Panc1 (cell line): Measurements from ENCODE around the gene CRIP2. TPM values are rescaled to one million over a fixed set of nuclear protein-coding genes. Genes with fewer than 3 reads are reported as not detected.

Experiments
- ATAC-seq: fragments of 200-7000 bp; cut with Tn5 transposase; 2 replicates; pipeline ENCODE4 v1.9.1; 2020; ENCODE audit warnings: mild to moderate bottlenecking, moderate library complexity
- BruUV-seq: library from RNA; stranded (reverse); fragments of 400-500 nt; replicated peaks from 2 replicates; lab custom pipeline; 2021; lab: Mats Ljungman, UMichigan
- CTCF ChIA-PET: fragments of 300-600 bp; sonication (Branson Sonifier 250); formaldehyde crosslinking; loops from one replicate; lab custom pipeline; 2022; ENCODE audit warnings: antibody characterized with exemption; lab: Charles Lee
- POLR2A ChIA-PET: fragments of 300-600 bp; sonication (Branson Sonifier 250); formaldehyde crosslinking; loops from one replicate; lab custom pipeline; 2022; ENCODE audit warnings: antibody characterized with exemption; lab: Charles Lee
- DNase-seq: peaks from one replicate; pipeline ENCODE4 v3.0.0-alpha.2; 2010; ENCODE audit warnings: low read depth, low spot score
- H3K27ac ChIP-seq: 2 replicates; pipeline ENCODE4 v1.5.1; 2011; ENCODE audit warnings: mild to moderate bottlenecking, low read length, inconsistent platforms
- H3K27me3 ChIP-seq: fragments of 200-500 bp; sonication (Bioruptor generic); 2 replicates; pipeline ENCODE4 v1.6.0; 2014; ENCODE audit warnings: low read length, inconsistent platforms; ENCODE audit not compliant: control insufficient read depth, insufficient read depth
- H3K36me3 ChIP-seq: fragments of 200-500 bp; sonication (Bioruptor generic); 2 replicates; pipeline ENCODE4 v1.5.1; 2014; ENCODE audit warnings: inconsistent platforms, mild to moderate bottlenecking, low read length, moderate library complexity; ENCODE audit not compliant: control insufficient read depth, insufficient read depth
- H3K4me1 ChIP-seq: 2 replicates; pipeline ENCODE4 v1.5.1; 2011; ENCODE audit warnings: inconsistent platforms, mild to moderate bottlenecking, low read length, moderate library complexity; ENCODE audit not compliant: control insufficient read depth, insufficient read depth
- H3K4me3 ChIP-seq, 2 experiments: 2 replicates each; pipeline ENCODE4 v1.5.1; 2011 to 2012; ENCODE audit warnings: low read depth in 2 of 2, low read length in 2 of 2, mild to moderate bottlenecking in 2 of 2, inconsistent platforms in 1 of 2, moderate library complexity in 1 of 2
- H3K9me3 ChIP-seq: fragments of 200-500 bp; sonication (Bioruptor generic); 2 replicates; pipeline ENCODE4 v1.5.1; 2014; ENCODE audit warnings: low read depth, mild to moderate bottlenecking, inconsistent platforms, low read length, moderate library complexity; ENCODE audit not compliant: control insufficient read depth, insufficient read depth
- CTCF ChIP-seq: fragments of 450-650 bp; IDR thresholded peaks from 2 replicates; pipeline ENCODE4 v1.5.1; 2017; ENCODE audit warnings: mild to moderate bottlenecking
- POLR2AphosphoS5 ChIP-seq: IDR thresholded peaks from 2 replicates; pipeline ENCODE4 v1.6.1; 2012; ENCODE audit warnings: mild to moderate bottlenecking, low read depth, low read length, moderate library complexity
- REST ChIP-seq, 2 experiments: IDR thresholded peaks; 2 replicates each; pipeline ENCODE4 v1.6.1; 2011 to 2012; ENCODE audit warnings: low read depth in 2 of 2, control low read depth in 1 of 2, low read length in 1 of 2, mild to moderate bottlenecking in 1 of 2, moderate library complexity in 1 of 2; ENCODE audit not compliant: insufficient read depth in 1 of 2
- SIN3A ChIP-seq: IDR thresholded peaks from 2 replicates; pipeline ENCODE4 v1.6.1; 2012; ENCODE audit warnings: low read depth, mild to moderate bottlenecking, low read length, moderate library complexity, borderline replicate concordance; ENCODE audit not compliant: insufficient read depth
- TCF7L2 ChIP-seq: IDR thresholded peaks from 2 replicates; pipeline ENCODE4 v1.6.1; 2011; ENCODE audit warnings: mild to moderate bottlenecking, low read depth, low read length, inconsistent platforms
- in situ Hi-C: cut with HindIII; loops from 2 replicates; pipeline ENCODE4 v1.10.0; 2016; ENCODE audit warnings: low sequenced_read_pairs, low pct_unique_long_range_greater_than_20kb
- intact Hi-C: fragments of 100-400 bp; cut with micrococcal nuclease; formaldehyde crosslinking; loops from one replicate; pipeline ENCODE4 v1.10.0; 2022; ENCODE audit not compliant: unreplicated experiment
- total RNA-seq: library from RNA; stranded (reverse); gene quantifications from one replicate; pipeline ENCODE4 v1.2.1, GENCODE V29; 2021; ENCODE audit not compliant: unreplicated experiment

The CRIP2 gene
- total RNA-seq, 1 experiment from 2014 or later = 280 TPM

GRCh38 chr14:105519946-105520698 is 45.5 kb downstream of the CRIP2 start:
- no peak overlapping the region for H3K4me3 ChIP-seq
- H3K36me3 ChIP-seq = no peaks in the 10 kb centered on the region
- no peak overlapping the region for H3K27ac ChIP-seq
- TF ChIP-seq TCF7L2 (no peak), SIN3A (no peak), POLR2AphosphoS5 (no peak), CTCF (no peak), REST (IDR thresholded peaks at IDR 0.05; ENCODE audit: insufficient read depth in 1 of 2, low read depth in 2 of 2, low read length in 1 of 2) (no peak)
- no TSS peak for BruUV-seq
- in situ Hi-C loops = no loop called here
- H3K27me3 ChIP-seq = no peaks in the 10 kb centered on the region
- no peak for ATAC-seq
- intact Hi-C loops = no loop called here
- H3K4me1 ChIP-seq = no peaks in the 10 kb centered on the region
- H3K9me3 ChIP-seq = no peaks in the 10 kb centered on the region
- DNase-seq = no peak
- ChIA-PET POLR2A (no interaction called here), CTCF (no interaction called here)

- POLR2A ChIA-PET = no interaction called here
- no peaks in the 10 kb centered on the region for H3K36me3 ChIP-seq
- H3K4me1 ChIP-seq = no peaks in the 10 kb centered on the region
- no peak for DNase-seq
- in situ Hi-C loops = no loop called here
- no TSS peak for BruUV-seq
- no peaks in the 10 kb centered on the region for H3K9me3 ChIP-seq
- CTCF ChIA-PET = no interaction called here
- intact Hi-C loops = no loop called here
- H3K4me3 ChIP-seq = peak overlapping the region in 1 of 2 experiments; percentile 41; a peak in 1 of 4 replicates
- ATAC-seq = no peak
- TF ChIP-seq CTCF (no peak), POLR2AphosphoS5 (no peak), TCF7L2 (no peak), REST (IDR thresholded peaks at IDR 0.05; ENCODE audit: insufficient read depth in 1 of 2, low read depth in 2 of 2, low read length in 1 of 2) (no peak), SIN3A (no peak)
- no peaks in the 10 kb centered on the region for H3K27me3 ChIP-seq
- no peak overlapping the region for H3K27ac ChIP-seq
Measured at GRCh38 chr14:105525326-105525725, 50.7 kb downstream of the CRIP2 start.
